ENCODE data around the gene PPP2R1A. TPM values are rescaled to one million over a fixed set of nuclear protein-coding genes. Genes with fewer than 3 reads are reported as not detected.
"Not testable (repeated sequence)": the region's sequence is repeated elsewhere in the genome, so short reads cannot be mapped to it uniquely, and the experiment has no call there.

PPP2R1A gene
- total RNA-seq, 1 donor from 2014 or later: 159 TPM

DNA sequence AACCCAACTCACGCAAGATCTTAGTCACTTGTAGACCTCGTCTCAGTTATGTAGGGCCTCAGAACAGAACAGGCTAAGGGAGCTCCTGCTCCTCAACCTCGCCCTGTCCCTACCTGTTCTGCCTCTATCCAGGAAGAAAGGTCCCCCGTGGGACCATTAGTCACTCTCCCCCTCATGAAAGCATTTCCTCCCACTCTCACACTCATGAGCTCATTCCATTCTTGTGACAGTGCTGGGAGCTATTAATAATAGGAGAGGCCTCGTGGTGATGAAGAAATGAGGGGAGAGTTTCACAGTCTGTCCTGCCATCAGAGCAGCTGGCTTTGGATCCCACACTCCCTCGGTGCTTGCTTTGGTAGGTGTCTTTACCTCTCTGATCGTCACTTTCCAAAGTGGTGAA lies 10.2 kb downstream of the PPP2R1A start:
- no peak for FAIRE-seq

DNA sequence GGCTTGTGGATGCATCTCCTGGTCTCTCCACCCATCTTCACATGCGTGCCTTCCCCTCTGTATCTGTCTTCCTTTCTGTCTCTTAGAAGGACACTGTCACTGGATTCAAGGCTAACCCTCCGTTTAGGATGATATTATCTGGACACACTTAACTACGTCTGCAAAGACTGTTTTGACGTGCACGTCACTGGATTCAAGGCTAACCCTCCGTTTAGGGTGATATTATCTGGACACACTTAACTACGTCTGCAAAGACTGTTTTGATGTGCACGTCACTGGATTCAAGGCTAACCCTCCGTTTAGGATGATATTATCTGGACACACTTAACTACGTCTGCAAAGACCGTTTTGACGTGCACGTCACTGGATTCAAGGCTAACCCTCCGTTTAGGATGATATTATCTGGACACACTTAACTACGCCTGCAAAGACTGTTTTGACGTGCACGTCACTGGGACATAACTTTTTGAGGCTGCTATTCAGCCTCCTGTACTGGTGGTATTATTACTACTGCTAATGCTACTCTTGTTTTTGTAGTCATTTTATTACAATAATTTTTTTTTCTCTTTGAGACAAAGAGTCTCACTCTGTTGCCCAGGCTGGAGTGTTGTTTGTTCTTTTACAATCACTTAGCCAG lies 11.0 kb downstream of the PPP2R1A start:
- not testable (repeated sequence) for DNase-seq (ENCODE audit: low spot score in 2 of 2); FAIRE-seq

More for the DNA sequence above, 10.2 kb downstream of the PPP2R1A start:
- no peak for DNase-seq (ENCODE audit: low spot score in 2 of 2)

DNA sequence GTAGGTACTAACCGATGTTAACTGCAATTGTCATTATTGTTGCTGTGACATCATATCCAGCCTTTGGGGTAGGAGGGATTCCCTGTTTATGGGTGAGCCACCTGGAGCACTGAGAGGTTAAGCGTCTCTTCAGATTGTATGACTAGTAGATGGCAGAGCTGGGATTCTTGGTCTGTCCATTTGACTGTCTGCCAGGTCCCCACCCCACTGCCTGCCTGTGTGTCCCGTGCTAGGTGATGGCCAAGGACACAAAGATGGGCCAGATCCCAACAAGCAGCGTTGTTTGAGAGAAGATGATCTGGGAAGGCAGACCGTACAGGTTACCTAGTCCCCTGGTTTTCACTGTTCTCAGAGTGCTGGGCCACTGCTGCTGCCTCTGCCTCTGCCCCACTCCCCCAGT lies 16.6 kb downstream of the PPP2R1A start:
- FAIRE-seq: no peak
- no peak for DNase-seq (ENCODE audit: low spot score in 2 of 2)

DNA sequence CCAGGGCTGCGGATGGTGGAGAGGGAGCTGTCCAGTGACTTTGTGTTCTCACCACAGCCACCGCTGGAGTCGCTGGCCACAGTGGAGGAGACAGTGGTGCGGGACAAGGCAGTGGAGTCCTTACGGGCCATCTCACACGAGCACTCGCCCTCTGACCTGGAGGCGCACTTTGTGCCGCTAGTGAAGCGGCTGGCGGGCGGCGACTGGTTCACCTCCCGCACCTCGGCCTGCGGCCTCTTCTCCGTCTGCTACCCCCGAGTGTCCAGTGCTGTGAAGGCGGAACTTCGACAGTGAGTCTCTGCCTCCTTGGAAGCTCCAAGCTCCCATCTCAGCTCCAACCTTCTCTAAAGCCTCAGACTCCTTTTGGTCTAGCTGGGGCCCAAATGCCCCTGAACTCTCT lies 21.4 kb downstream of the PPP2R1A start:
- DNase-seq (ENCODE audit: low spot score in 2 of 2): no peak
- FAIRE-seq: no peak

DNA sequence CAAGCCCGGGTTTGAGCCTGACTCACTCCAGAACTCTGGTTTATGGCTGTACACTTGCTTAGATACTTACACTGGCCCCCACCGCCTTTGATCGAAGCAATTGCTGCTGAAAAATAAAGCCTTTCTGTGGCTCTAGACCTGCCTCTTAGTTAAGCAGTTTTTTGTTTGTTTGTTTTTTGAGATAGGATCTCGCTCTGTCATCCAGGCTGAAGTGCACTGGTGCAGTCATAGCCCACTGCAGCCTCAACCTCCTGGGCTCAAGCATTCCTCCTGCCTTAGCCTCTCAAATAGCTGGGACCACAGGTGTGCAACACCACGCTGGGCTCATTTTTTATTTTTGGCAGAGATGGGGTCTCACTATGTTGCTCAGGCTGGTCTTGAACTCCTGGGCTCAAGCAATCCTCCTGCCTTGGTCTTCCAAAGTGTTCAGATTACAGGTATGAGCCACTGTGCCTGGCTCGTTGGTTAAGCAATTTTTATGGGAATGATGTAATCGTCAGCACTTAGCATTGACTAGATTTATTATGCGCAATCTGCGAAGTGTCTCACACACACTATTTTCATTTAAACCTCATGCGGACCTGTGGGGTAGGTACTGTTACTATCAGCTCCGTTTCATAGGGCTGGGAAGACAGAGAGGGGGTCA lies 22.2 kb downstream of the PPP2R1A start:
- FAIRE-seq: no peak

DNA sequence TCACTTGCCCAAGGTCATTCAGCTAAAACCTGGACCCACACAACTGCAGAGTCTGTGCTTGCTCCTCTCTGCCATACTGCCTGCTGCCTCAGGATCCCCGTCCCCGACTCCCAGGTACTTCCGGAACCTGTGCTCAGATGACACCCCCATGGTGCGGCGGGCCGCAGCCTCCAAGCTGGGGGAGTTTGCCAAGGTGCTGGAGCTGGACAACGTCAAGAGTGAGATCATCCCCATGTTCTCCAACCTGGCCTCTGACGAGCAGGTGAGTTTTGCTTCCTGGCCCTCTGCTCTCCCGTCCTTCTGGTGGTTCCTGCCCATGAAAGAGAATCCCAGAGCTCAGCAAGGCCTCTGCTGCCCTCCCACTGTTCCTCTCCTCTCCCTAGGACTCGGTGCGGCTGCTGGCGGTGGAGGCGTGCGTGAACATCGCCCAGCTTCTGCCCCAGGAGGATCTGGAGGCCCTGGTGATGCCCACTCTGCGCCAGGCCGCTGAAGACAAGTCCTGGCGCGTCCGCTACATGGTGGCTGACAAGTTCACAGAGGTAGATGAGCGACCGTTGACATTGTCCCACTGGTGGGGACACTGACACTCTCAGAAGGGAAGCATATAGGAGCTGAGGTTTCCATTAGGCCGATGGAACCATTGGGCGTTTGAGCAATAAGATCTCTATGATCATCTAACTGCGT lies 22.9 kb downstream of the PPP2R1A start:
- no peak for FAIRE-seq
- no peak for DNase-seq (ENCODE audit: low spot score in 2 of 2)

More for the DNA sequence above, 22.2 kb downstream of the PPP2R1A start:
- DNase-seq (ENCODE audit: low spot score in 2 of 2): no peak

DNA sequence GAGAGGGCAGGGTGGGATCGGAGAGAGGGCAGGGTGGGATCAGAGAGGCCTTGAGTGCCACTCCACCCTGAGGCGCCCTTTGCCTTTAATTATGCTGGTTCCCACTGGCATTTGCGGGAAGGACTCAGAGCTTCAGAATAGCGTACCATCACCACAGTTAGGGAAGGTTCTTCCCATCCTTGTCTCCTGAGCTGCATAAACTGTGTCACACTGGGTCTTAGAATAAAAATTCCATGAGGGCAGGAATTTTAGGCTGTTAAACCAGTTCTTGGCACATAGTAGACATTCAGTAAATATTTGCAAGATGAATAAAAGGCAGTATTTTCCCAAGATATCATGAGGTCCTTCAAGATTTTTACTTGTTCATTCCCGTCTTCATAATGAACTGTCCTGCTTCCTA lies 24.4 kb downstream of the PPP2R1A start:
- FAIRE-seq (no peak), DNase-seq (ENCODE audit: low spot score in 2 of 2) (no peak)

DNA sequence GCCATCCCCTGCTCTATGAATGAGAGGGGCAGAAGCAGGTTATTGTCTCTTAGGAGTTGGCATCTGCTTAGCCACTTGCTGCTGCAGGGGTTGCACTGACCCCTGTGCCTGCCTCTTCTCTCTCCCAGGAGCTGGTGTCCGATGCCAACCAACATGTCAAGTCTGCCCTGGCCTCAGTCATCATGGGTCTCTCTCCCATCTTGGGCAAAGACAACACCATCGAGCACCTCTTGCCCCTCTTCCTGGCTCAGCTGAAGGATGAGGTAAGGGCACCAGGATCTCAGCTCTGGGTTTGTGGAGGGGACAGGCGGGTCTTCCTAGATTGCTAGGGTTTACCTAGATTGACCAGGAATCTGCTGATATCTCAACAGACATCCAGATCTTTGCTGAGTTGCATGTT lies 26.5 kb downstream of the PPP2R1A start:
- no peak for DNase-seq (ENCODE audit: low spot score in 2 of 2)
- FAIRE-seq: no peak

DNA sequence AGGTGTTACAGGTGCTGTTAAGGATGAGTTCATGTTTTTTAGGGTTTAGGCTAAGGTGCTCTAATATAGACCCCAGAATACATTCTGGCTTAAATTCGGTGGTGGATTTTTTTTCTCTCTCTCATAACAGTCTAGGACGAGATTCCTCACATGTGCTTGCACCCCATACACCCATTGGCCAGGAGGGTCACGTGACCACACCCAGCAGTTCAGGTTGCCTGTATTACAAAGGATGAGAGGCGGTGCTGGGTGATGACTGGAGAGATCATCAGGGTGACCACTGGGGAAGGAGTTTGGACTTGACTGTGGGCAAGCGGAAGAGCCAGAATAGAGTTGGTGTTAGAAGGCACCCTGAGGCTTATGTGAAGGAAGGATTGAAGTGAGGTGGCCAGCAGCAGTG lies 27.7 kb downstream of the PPP2R1A start:
- FAIRE-seq: no peak
- DNase-seq (ENCODE audit: low spot score in 2 of 2): no peak

DNA sequence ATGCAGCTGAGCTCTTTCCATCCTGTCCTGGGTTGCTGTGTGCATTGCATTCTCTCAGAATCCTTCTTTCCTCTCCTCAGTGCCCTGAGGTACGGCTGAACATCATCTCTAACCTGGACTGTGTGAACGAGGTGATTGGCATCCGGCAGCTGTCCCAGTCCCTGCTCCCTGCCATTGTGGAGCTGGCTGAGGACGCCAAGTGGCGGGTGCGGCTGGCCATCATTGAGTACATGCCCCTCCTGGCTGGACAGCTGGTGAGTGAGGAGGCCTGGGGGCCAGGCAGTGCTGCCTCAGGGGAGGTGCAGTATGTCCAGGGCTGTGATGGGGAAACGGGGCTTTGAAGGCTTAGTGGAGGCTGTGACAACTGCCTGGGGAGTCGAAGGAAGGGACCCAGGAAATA lies 29.8 kb downstream of the PPP2R1A start:
- DNase-seq (ENCODE audit: low spot score in 2 of 2) (no peak), FAIRE-seq (no peak)

DNA sequence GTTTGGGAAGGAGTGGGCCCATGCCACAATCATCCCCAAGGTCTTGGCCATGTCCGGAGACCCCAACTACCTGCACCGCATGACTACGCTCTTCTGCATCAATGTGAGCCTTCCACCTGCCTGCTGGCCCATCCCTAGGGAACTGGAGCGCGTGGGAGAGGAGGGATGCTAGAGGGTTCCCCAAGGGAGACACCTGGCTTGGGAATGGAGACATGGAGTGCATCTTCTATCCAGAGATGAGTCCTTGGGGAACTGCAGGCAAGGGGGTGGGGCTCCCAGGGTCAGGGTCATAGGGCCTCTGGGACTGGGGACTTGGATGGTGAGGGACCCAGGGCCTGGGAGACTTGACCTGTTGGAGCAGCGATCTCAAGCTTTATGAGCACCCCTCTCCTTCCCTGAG lies 31.2 kb downstream of the PPP2R1A start:
- FAIRE-seq (no peak), DNase-seq (ENCODE audit: low spot score in 2 of 2) (no peak)

DNA sequence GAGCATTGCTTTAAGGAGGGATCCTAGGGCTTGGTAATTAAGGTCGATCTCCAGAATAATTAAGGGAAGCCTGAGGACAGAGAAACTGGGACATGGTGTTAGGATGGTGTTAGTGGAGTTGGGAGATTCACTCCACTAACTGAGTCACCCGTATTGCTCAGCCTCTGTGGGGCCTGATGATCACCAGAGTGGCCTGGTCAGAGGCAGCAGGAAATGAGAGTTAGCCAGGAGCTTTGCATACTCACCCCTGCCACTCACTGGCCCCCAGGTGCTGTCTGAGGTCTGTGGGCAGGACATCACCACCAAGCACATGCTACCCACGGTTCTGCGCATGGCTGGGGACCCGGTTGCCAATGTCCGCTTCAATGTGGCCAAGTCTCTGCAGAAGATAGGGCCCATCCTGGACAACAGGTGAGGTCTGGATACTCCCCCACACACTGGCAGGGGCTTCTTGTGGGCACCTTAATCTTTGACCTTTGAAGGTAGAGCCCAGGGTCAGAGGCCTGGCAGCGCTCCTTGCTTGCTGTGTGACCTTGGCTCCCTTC lies 32.1 kb downstream of the PPP2R1A start:
- DNase-seq (ENCODE audit: low spot score in 2 of 2) (no peak), FAIRE-seq (no peak)

DNA sequence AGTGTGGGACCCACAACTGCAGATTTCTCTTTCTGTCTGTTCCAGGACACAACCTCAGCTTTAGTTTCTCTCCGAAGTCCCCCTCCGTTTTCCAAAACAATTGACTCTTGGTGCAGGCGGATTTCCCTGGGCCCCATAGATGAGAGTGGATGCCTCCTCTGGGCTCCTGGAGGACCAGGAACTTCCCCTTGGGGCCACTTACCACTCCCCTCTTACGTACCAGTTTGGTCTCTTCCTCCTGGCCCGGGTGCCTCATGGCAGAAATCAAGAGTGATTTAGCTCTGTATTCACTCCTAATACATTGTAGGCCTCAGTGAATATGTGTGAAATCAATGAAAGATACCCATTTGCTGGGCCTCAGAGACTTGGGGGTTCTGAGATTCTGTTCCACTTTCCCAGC lies 34.4 kb downstream of the PPP2R1A start:
- FAIRE-seq (no peak), DNase-seq (ENCODE audit: low spot score in 2 of 2) (no peak)

DNA sequence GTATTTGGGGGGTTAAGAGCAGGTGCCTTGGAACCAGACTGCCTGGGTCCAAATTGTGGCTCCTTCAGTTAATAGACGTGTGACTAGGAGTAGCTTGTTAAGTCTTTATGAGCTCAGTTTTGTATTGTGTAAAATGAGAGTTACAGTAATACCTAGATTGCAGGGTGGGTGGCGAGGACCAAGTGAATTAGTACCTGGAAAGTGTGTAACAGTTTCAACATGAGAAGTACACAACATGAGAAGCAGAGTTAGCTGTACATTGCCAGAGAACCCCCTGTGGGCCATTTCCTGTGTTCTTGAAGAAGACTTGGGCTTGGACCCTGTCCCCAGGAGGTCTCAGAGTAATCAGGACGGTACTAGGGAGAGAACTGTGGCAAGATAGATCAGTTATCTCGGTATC lies 36.8 kb downstream of the PPP2R1A start:
- FAIRE-seq (no peak), DNase-seq (ENCODE audit: low spot score in 2 of 2) (no peak)

DNA sequence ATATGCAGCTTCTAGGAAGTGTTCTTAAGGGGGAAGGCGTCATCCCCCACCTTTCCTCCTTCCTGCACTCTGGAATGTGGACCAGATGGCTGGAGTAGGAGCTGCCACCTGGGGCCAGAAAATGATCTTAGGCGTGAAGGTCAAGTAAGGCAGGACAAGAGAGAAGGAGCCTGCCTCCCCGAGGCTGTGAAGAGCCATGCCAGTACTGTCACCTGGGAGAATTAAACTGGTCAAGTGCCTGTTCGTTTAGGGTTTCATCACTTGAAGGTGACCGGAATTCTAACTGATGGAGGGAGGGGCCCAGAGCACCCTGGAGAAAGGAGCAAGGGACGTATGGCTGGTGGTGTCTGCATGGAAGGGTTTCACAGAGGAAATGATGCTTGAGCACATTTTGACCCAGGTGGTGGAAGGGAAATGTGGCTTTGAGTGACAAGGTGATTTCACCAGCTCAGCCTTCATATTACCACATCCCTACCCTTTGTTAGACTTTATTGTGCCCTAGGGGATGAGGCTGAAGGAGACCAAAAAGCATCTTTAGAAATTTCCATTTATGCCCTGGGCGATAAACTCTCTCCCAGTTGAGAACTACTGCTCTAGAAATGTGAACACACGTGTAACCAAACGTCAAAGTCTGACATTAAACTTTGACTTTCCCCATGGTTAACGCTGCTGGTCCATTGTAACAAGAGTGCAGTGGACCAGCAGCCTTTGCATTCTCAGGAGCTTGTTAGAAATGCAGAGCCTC lies 37.5 kb downstream of the PPP2R1A start:
- FAIRE-seq: no peak
- DNase-seq (ENCODE audit: low spot score in 2 of 2): no peak

DNA sequence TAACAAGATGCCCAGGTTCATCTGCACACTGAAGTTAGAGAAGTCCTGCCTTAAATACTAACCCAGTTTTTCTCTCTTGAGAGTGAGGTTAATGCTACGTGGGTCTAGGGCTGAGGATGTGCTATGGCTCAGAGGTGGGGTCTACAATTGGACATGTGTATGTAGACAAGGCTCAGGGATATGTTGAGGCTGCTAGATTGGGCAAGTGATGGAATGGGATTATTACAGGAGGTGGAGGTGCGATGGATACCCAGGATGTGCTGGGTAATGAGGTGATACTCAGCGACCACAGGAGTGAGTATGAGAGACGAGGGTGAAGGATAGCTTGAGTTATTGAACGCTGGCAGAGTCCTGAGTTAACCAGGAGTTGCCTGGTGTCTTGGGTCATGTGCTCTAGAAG lies 38.1 kb downstream of the PPP2R1A start:
- FAIRE-seq: no peak
- DNase-seq (ENCODE audit: low spot score in 2 of 2): no peak

DNA sequence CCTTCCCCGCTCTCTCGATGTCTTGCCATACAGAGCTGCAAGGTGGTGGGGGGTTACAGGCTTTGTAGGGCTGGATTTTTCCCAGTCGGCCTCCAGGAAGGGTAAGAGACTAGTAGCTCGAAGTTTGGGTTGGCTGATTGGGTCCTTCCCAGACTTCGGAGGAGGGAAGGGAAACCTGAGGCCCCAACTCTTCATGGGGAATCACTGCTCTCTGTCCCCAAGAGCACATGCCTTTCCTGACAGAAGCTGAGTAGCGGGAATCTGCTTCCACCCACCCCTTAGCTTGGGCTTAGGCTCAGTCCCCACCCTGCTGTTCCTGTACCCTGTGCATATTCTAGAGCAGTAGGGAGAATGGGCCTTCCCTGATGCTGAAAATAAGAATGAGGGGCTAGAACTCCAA lies 39.7 kb downstream of the PPP2R1A start:
- DNase-seq (ENCODE audit: low spot score in 2 of 2) (no peak), FAIRE-seq (no peak)

DNA sequence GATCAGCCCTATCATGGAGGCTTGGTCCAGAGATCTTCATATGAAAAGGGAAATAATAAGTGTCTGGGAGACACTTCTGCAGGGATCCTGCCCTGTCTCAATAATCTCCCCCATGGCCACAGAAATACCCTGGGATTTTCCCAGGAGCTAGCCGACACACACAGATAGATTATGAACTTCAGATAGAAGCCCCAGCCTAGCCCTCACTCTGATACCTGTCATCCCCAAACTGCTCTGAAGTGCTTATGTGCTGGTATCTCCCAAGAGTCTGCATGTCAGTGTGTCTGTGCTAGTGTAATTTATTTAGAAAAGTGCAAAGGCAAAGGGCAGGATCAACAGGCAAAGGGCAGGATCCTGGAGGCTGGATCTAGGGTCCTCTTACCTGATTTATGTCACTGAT lies 40.8 kb downstream of the PPP2R1A start:
- no peak for DNase-seq (ENCODE audit: low spot score in 2 of 2)
- no peak for FAIRE-seq

DNA sequence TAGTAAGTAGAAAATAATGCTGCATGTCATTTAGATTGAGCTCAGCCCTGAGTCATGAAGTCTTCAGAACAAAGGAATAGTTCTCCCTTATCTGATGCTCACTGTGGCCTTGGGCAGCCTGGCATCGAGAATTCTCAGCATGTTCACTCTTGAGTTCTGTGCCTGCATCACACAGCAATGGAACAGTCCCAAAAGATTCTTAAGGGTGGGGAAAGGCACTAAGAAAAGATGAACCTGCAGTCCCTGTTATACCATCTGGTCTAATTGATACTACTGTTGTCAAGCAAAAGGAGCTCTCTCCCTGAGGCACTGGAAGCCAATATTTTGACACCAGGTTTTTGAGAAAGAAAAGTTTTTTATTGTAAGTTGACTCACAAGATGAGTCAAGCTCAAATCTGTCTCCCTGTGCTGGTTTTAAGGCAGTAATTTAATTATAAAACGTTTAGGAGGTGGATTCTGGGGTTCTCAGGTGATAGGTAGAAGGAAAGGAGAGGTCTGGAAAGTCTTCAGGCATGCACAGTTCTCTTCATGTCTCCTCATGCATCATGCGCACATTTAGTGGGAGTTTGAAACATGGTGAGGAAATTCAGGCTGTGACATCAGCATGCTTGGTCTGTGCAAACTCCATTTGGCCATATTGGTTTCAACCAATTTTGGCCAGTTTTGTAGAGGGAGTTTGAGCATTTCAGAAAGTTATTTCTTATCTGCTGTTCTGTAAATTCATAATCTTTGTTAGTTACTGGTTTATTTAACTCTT lies 41.5 kb downstream of the PPP2R1A start:
- FAIRE-seq (no peak), DNase-seq (ENCODE audit: low spot score in 2 of 2) (no peak)

DNA sequence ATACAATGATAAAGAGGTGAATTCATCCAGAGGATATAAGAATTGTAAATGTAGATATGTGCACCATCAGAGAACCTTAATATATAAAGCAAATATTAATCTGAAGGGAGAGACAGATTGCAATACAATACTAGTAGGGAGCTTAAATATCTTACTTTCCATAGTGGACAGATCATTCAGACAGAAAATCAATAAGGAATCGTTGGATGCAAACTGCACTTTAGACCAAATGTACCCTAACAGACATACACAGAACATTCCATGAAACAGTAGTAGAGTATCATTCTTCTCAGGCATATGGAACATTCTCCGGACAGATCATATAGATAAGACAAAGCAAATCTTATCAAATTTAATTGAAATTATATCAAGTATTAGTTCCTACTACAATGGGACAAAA lies 44.6 kb downstream of the PPP2R1A start:
- FAIRE-seq (no peak), DNase-seq (ENCODE audit: low spot score in 2 of 2) (no peak)

All from frontal cortex (tissue), 4 donors.